8988T (cell line): ENCODE results near the gene EFL1.

ENCODE experiments used
- DNase-seq: peaks from one replicate; pipeline ENCODE4 v3.0.0; 2011

Gene EFL1

GRCh38 chr15:82117296-82117695 lies 145.2 kb downstream of the EFL1 start:
- no peak for DNase-seq

GRCh38 chr15:82114660-82115059 lies 147.9 kb downstream of the EFL1 start:
- no peak for DNase-seq

- DNase-seq: no peak
Measured at GRCh38 chr15:82113106-82113715, 149.3 kb downstream of the EFL1 start.

GRCh38 chr15:82111918-82112317 lies 150.6 kb downstream of the EFL1 start:
- no peak for DNase-seq

- no peak for DNase-seq
Measured at GRCh38 chr15:82110144-82110543, 152.4 kb downstream of the EFL1 start.

GRCh38 chr15:82108489-82109078 lies 153.9 kb downstream of the EFL1 start:
- peak; percentile 45 for DNase-seq

GRCh38 chr15:82106679-82107078 lies 155.9 kb downstream of the EFL1 start:
- no peak for DNase-seq

GRCh38 chr15:82105451-82106215 lies 156.9 kb downstream of the EFL1 start:
- DNase-seq: no peak

- no peak for DNase-seq
Measured at GRCh38 chr15:82103468-82103867, 159.1 kb downstream of the EFL1 start.

- DNase-seq: no peak
Measured at GRCh38 chr15:82100111-82100929, 162.2 kb downstream of the EFL1 start.

- no peak for DNase-seq
Measured at GRCh38 chr15:82098674-82099073, 163.9 kb downstream of the EFL1 start.

GRCh38 chr15:82095803-82096202 lies 166.7 kb downstream of the EFL1 start:
- no peak for DNase-seq

GRCh38 chr15:82093774-82094211 lies 168.7 kb downstream of the EFL1 start:
- no peak for DNase-seq

GRCh38 chr15:82093325-82093724 lies 169.2 kb downstream of the EFL1 start:
- no peak for DNase-seq

- no peak for DNase-seq
Measured at GRCh38 chr15:82091636-82092140, 170.8 kb downstream of the EFL1 start.

- DNase-seq: no peak
Measured at GRCh38 chr15:82086243-82086995, 176.1 kb downstream of the EFL1 start.

- no peak for DNase-seq
Measured at GRCh38 chr15:82081914-82082762, 180.4 kb downstream of the EFL1 start.

GRCh38 chr15:82080774-82081173 lies 181.8 kb downstream of the EFL1 start:
- DNase-seq: no peak
